DND-41 (cell line): Measurements from ENCODE around the gene PRKCE.

ENCODE experiments used
- CTCF ChIP-seq: IDR thresholded peaks from 2 replicates; pipeline ENCODE4 v1.5.1; 2012; ENCODE audit warnings: borderline replicate concordance, low read length, moderate library complexity, mild to moderate bottlenecking; ENCODE audit not compliant: poor library complexity, severe bottlenecking; ENCODE audit errors: extremely low read depth
- EZH2 ChIP-seq: IDR thresholded peaks from 3 replicates; pipeline ENCODE4 v1.6.1; 2012; ENCODE audit warnings: borderline replicate concordance, low read depth, mild to moderate bottlenecking, moderate library complexity, low read length, inconsistent platforms; ENCODE audit not compliant: severe bottlenecking

GRCh38 chr2:46179037-46179621 is 527.7 kb downstream of the PRKCE start:
- TF ChIP-seq CTCF (no peak), EZH2 (no peak)
